Fibroblast of lung (primary cell): ENCODE results near the gene MACO1. TPM values are rescaled to one million over a fixed set of nuclear protein-coding genes. Genes with fewer than 3 reads are reported as not detected.

Experiments
- DNase-seq, 2 donors: peaks; one replicate each; pipeline versions ENCODE4 v3.0.0 to v3.0.0-alpha.2; 2010; ENCODE audit warnings: low read depth in 2 of 2
- H2AFZ ChIP-seq: 2 replicates; pipeline ENCODE4 v1.5.1; 2012; ENCODE audit warnings: low read length, control low read depth, inconsistent platforms
- H3K27ac ChIP-seq: 2 replicates; pipeline ENCODE4 v1.5.1; 2011; ENCODE audit warnings: low read length, control low read depth; ENCODE audit not compliant: insufficient read depth
- H3K27me3 ChIP-seq: 2 replicates; pipeline ENCODE4 v1.5.1; 2011; ENCODE audit warnings: mild to moderate bottlenecking, low read length; ENCODE audit not compliant: control insufficient read depth, insufficient read depth
- H3K36me3 ChIP-seq: 2 replicates; pipeline ENCODE4 v1.5.1; 2011; ENCODE audit warnings: low read length; ENCODE audit not compliant: control insufficient read depth, insufficient read depth
- H3K4me1 ChIP-seq: 2 replicates; pipeline ENCODE4 v1.5.1; 2011; ENCODE audit warnings: low read length; ENCODE audit not compliant: control insufficient read depth, insufficient read depth; ENCODE audit errors: extremely low read depth
- H3K4me2 ChIP-seq: 2 replicates; pipeline ENCODE4 v1.5.1; 2011; ENCODE audit warnings: low read length, control low read depth; ENCODE audit not compliant: insufficient read depth; ENCODE audit errors: extremely low read depth
- H3K4me3 ChIP-seq, 4 experiments: fragments of 200-600 bp in 1 of 4; sonication (generic) in 1 of 4; replicated peaks in 1 of 4; 2 replicates each; pipeline ENCODE4 v1.5.1; 2011 to 2016; ENCODE audit warnings: low read length in 4 of 4, low read depth in 3 of 4, mild to moderate bottlenecking in 3 of 4, control low read depth in 2 of 4, inconsistent platforms in 1 of 4, mixed read lengths in 1 of 4; ENCODE audit not compliant: insufficient read depth in 1 of 4; ENCODE audit errors: control extremely low read depth in 1 of 4
- H3K79me2 ChIP-seq: 2 replicates; pipeline ENCODE4 v1.5.1; 2012; ENCODE audit warnings: mild to moderate bottlenecking, low read length, inconsistent platforms; ENCODE audit not compliant: control insufficient read depth, insufficient read depth
- H3K9ac ChIP-seq: 2 replicates; pipeline ENCODE4 v1.5.1; 2011; ENCODE audit warnings: mild to moderate bottlenecking, low read length, control low read depth; ENCODE audit not compliant: insufficient read depth
- H3K9me3 ChIP-seq: 2 replicates; pipeline ENCODE4 v1.5.1; 2012; ENCODE audit warnings: low read depth, low read length; ENCODE audit not compliant: control insufficient read depth, insufficient read depth
- H4K20me1 ChIP-seq: 2 replicates; pipeline ENCODE4 v1.5.1; 2011; ENCODE audit warnings: low read length; ENCODE audit not compliant: control insufficient read depth, insufficient read depth; ENCODE audit errors: extremely low read depth
- CTCF ChIP-seq, 2 donors: IDR thresholded peaks in 1 of 2; conservative IDR thresholded peaks in 1 of 2; 1 replicate in 1 of 2; 2 replicates in 1 of 2; pipeline ENCODE4 v1.5.1; 2011 to 2012; ENCODE audit warnings: low read length in 2 of 2, control low read depth in 1 of 2, inconsistent platforms in 1 of 2, low read depth in 1 of 2, mild to moderate bottlenecking in 1 of 2
- EZH2 ChIP-seq: IDR thresholded peaks from 2 replicates; pipeline ENCODE4 v1.5.1; 2012; ENCODE audit warnings: low read length, control low read depth, mild to moderate bottlenecking; ENCODE audit errors: missing control alignments
- polyA plus RNA-seq, 2 donors: library from polyadenylated mRNA; depleted of rRNA in 1 of 2; stranded (reverse) in 1 of 2; unstranded in 1 of 2; fragments of >200 nt; gene quantifications; 2 replicates each; pipeline ENCODE4 v1.2.1, GENCODE V29; 2011 to 2012; ENCODE audit warnings: missing spikeins in 1 of 2
- total RNA-seq: library from RNA; depleted of rRNA; stranded (reverse); fragments of >200 nt; gene quantifications from 2 replicates; pipeline ENCODE4 v1.2.1, GENCODE V29; 2014

MACO1 gene
- total and polyA plus RNA-seq, 2 donors (not counting 1 experiment from before 2014, with no cell fraction given), result 14.2 to 17.5 TPM

- no peak for TF ChIP-seq EZH2
- TF ChIP-seq CTCF (conservative IDR thresholded peaks at IDR 0.05 in 1 of 2, IDR thresholded peaks at IDR 0.05 in 1 of 2; ENCODE audit: low read depth in 1 of 2, low read length in 2 of 2), result no peak
- Histone ChIP-seq H2AFZ (no peak overlapping the region), H3K9me3 (no peaks in the 10 kb centered on the region), H3K36me3 (no peaks in the 10 kb centered on the region), H3K79me2 (no peaks in the 10 kb centered on the region), H4K20me1 (no peaks in the 10 kb centered on the region), H3K27ac (no peak overlapping the region), H3K9ac (no peak overlapping the region), H3K4me2 (no peak overlapping the region), H3K4me1 (no peaks in the 10 kb centered on the region), H3K27me3 (no peaks in the 10 kb centered on the region), H3K4me3 (no peak overlapping the region)
- DNase-seq, result peak in 1 of 2 donors; percentile 38
Observed at GRCh38 chr1:25462732-25463131, 32.0 kb downstream of the MACO1 start.

- TF ChIP-seq CTCF (conservative IDR thresholded peaks at IDR 0.05 in 1 of 2, IDR thresholded peaks at IDR 0.05 in 1 of 2; ENCODE audit: low read depth in 1 of 2, low read length in 2 of 2) (no peak), EZH2 (no peak)
- H3K4me3 ChIP-seq, result no peak overlapping the region
- no peak overlapping the region for H2AFZ ChIP-seq
- no peaks in the 10 kb centered on the region for H3K4me1 ChIP-seq
- no peaks in the 10 kb centered on the region for H3K36me3 ChIP-seq
- no peak overlapping the region for H3K9ac ChIP-seq
- H3K4me2 ChIP-seq, result no peak overlapping the region
- DNase-seq, result no peak
- H3K9me3 ChIP-seq, result no peaks in the 10 kb centered on the region
- H4K20me1 ChIP-seq, result no peaks in the 10 kb centered on the region
- H3K27me3 ChIP-seq, result no peaks in the 10 kb centered on the region
- H3K27ac ChIP-seq, result no peak overlapping the region
- H3K79me2 ChIP-seq, result no peaks in the 10 kb centered on the region
Observed at GRCh38 chr1:25467193-25467592, 36.5 kb downstream of the MACO1 start.

- Histone ChIP-seq H3K4me2 (no peak overlapping the region), H4K20me1 (no peaks in the 10 kb centered on the region), H3K27ac (no peak overlapping the region), H3K4me1 (no peaks in the 10 kb centered on the region), H3K4me3 (no peak overlapping the region), H3K9ac (no peak overlapping the region), H3K79me2 (no peaks in the 10 kb centered on the region), H3K27me3 (no peaks in the 10 kb centered on the region), H3K36me3 (no peaks in the 10 kb centered on the region), H2AFZ (no peak overlapping the region), H3K9me3 (no peaks in the 10 kb centered on the region)
- TF ChIP-seq CTCF (conservative IDR thresholded peaks at IDR 0.05 in 1 of 2, IDR thresholded peaks at IDR 0.05 in 1 of 2; ENCODE audit: low read depth in 1 of 2, low read length in 2 of 2) (no peak), EZH2 (no peak)
- no peak for DNase-seq
Observed at GRCh38 chr1:25467616-25468015, 36.9 kb downstream of the MACO1 start.
